ENCODE data around the gene TRPV3.

The TRPV3 gene

DNA sequence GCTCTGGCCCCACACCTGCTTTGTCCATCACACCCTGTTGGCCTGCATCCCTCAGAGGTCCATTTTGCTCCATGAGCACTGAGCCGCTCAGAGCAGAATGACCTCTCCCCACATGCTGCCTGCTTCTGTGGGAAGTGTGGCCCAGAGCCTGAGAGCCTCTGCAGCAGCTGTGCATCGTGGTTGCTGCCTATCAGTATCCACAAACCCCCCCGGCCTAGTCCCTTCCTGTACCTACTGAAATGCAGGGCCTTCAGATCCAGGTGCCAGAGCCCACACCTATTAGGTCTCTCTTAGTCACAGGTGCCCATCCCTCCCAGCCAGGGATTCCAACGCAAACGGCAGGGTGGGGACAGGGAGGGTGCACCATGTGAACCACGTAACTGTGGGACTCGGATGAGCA is 16.6 kb upstream of the TRPV3 start:
- CTCF ChIA-PET = no interaction called here
- Histone ChIP-seq H3K36me3 (ENCODE audit: control insufficient read depth in 2 of 2, insufficient read depth in 1 of 2, low read length in 2 of 2) (peaks cover 13 to 55% of the 10 kb centered on the region in 2 experiments; a peak in 2 of 3 replicates), H3K27ac (ENCODE audit: extremely low read depth, low read depth, low read length) (no peak overlapping the region), H3K4me3 (ENCODE audit: low read depth, low read length) (no peak overlapping the region), H3K9me3 (ENCODE audit: control insufficient read depth, insufficient read depth, low read depth, low read length) (no peaks in the 10 kb centered on the region), H3K4me1 (ENCODE audit: control insufficient read depth, insufficient read depth, low read length) (no peaks in the 10 kb centered on the region)
- TF ChIP-seq ZNF138 (tag by site-specific recombination; IDR thresholded peaks at IDR 0.05; ENCODE audit: borderline replicate concordance) = no peak
- TF ChIP-seq, protein P1, sequence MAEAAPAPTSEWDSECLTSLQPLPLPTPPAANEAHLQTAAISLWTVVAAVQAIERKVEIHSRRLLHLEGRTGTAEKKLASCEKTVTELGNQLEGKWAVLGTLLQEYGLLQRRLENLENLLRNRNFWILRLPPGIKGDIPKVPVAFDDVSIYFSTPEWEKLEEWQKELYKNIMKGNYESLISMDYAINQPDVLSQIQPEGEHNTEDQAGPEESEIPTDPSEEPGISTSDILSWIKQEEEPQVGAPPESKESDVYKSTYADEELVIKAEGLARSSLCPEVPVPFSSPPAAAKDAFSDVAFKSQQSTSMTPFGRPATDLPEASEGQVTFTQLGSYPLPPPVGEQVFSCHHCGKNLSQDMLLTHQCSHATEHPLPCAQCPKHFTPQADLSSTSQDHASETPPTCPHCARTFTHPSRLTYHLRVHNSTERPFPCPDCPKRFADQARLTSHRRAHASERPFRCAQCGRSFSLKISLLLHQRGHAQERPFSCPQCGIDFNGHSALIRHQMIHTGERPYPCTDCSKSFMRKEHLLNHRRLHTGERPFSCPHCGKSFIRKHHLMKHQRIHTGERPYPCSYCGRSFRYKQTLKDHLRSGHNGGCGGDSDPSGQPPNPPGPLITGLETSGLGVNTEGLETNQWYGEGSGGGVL (tag by site-specific recombination; IDR thresholded peaks at IDR 0.05) = no peak
- no peak for TF ChIP-seq ZNF37A (tag by site-specific recombination; IDR thresholded peaks at IDR 0.05)
- TF ChIP-seq ZNF530 (tag by site-specific recombination; IDR thresholded peaks at IDR 0.05; ENCODE audit: low read depth) = no peak
- no peak for TF ChIP-seq ZNF223 (tag by site-specific recombination; IDR thresholded peaks at IDR 0.05)
- no peak for TF ChIP-seq ZNF76 (tag by site-specific recombination; IDR thresholded peaks at IDR 0.05; ENCODE audit: borderline replicate concordance, low read depth)
- TF ChIP-seq, protein P2, sequence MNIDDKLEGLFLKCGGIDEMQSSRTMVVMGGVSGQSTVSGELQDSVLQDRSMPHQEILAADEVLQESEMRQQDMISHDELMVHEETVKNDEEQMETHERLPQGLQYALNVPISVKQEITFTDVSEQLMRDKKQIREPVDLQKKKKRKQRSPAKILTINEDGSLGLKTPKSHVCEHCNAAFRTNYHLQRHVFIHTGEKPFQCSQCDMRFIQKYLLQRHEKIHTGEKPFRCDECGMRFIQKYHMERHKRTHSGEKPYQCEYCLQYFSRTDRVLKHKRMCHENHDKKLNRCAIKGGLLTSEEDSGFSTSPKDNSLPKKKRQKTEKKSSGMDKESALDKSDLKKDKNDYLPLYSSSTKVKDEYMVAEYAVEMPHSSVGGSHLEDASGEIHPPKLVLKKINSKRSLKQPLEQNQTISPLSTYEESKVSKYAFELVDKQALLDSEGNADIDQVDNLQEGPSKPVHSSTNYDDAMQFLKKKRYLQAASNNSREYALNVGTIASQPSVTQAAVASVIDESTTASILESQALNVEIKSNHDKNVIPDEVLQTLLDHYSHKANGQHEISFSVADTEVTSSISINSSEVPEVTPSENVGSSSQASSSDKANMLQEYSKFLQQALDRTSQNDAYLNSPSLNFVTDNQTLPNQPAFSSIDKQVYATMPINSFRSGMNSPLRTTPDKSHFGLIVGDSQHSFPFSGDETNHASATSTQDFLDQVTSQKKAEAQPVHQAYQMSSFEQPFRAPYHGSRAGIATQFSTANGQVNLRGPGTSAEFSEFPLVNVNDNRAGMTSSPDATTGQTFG (tag by site-specific recombination; IDR thresholded peaks at IDR 0.05; ENCODE audit: borderline replicate concordance) = no peak
- TF ChIP-seq, protein P3, sequence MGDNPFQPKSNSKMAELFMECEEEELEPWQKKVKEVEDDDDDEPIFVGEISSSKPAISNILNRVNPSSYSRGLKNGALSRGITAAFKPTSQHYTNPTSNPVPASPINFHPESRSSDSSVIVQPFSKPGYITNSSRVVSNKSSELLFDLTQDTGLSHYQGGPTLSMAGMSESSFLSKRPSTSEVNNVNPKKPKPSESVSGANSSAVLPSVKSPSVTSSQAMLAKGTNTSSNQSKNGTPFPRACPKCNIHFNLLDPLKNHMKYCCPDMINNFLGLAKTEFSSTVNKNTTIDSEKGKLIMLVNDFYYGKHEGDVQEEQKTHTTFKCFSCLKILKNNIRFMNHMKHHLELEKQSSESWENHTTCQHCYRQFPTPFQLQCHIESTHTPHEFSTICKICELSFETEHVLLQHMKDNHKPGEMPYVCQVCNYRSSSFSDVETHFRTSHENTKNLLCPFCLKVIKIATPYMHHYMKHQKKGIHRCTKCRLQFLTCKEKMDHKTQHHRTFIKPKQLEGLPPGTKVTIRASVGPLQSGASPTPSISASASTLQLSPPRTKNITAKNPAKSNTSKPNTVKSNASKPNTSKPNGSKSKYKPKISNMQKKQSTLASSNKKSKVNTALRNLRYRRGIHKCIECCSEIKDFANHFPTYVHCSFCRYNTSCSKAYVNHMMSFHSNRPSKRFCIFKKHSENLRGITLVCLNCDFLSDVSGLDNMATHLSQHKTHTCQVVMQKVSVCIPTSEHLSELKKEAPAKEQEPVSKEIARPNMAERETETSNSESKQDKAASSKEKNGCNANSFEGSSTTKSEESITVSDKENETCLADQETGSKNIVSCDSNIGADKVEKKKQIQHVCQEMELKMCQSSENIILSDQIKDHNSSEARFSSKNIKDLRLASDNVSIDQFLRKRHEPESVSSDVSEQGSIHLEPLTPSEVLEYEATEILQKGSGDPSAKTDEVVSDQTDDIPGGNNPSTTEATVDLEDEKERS (tag by site-specific recombination; IDR thresholded peaks at IDR 0.05) = no peak
- no peak for TF ChIP-seq ZNF121 (tag by site-specific recombination; IDR thresholded peaks at IDR 0.05)
- TF ChIP-seq KLF8 (tag by site-specific recombination; IDR thresholded peaks at IDR 0.05) = no peak
- no peak for TF ChIP-seq ZNF433 (tag by site-specific recombination; IDR thresholded peaks at IDR 0.05; ENCODE audit: low read depth)
- TF ChIP-seq HOXD13 (CRISPR knock-in tag; IDR thresholded peaks at IDR 0.05; ENCODE audit: borderline replicate concordance) = no peak
- POLR2A ChIA-PET = no interaction called here

DNA sequence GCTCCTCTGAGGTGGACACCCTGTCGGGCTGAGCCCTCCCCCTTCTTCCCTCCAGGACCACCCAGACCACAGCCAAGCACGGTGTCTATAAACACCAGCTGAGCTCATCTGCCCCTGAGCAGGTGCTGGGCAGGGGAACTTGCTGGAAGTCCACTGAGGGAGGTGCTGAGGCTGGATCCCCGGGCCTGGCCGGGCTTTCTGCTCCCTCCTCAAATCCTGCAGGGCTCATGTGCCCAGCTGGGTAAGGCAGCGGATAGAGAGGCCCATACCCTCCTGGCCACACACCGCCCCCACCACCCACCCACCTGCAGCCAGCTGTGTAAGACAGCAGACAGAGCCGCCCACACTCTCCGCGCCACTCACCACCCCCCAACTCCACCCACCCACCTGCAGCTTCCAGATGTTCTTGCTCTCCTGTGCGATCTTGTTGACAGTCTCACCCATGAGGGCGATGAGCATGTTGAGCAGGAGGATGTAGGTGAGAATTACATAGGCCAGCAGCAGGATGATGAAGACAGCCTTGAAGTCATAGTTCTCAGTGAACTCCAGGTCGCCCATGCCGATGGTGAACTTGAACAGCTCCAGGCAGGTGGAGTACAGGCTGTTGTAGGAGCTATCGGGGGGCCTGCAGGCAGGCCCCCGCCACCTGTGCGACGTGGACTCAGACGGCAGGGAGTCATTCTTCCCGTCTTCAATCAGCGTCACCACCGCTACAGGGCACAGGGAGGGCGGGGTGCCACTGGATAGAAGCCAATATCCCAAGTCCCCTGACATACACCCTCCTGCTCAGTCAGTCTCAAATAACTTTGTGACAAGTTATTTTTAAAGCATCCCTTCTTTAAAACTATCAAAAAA is 15.9 kb upstream of the TRPV3 start:
- no peak overlapping the region for H3K4me3 ChIP-seq (ENCODE audit: low read depth, low read length)
- peaks cover 15 to 52% of the 10 kb centered on the region in 2 experiments; a peak in 2 of 3 replicates for H3K36me3 ChIP-seq (ENCODE audit: control insufficient read depth in 2 of 2, insufficient read depth in 1 of 2, low read length in 2 of 2)
- ChIA-PET CTCF (interaction anchor here (0.9 kb wide), 1 partner anchor 11 kb away, joined by 3 read pairs; no protein-coding TSS in a partner anchor), POLR2A (no interaction called here)
- H3K27ac ChIP-seq (ENCODE audit: extremely low read depth, low read depth, low read length) = no peak overlapping the region
- H3K4me1 ChIP-seq (ENCODE audit: control insufficient read depth, insufficient read depth, low read length) = no peaks in the 10 kb centered on the region
- H3K9me3 ChIP-seq (ENCODE audit: control insufficient read depth, insufficient read depth, low read depth, low read length) = no peaks in the 10 kb centered on the region
- TF ChIP-seq ZIC2 (tag by site-specific recombination; IDR thresholded peaks at IDR 0.05) (no peak), ZBTB48 (tag by site-specific recombination; IDR thresholded peaks at IDR 0.05) (no peak), EGR2 (tag by site-specific recombination; IDR thresholded peaks at IDR 0.05; ENCODE audit: low read depth) (peak; percentile 61), ZFHX2 (tag by site-specific recombination; conservative IDR thresholded peaks at IDR 0.05) (peak; percentile 61), ZNF394 (tag by site-specific recombination; IDR thresholded peaks at IDR 0.05; ENCODE audit: borderline replicate concordance) (no peak), ZFP41 (tag by site-specific recombination; IDR thresholded peaks at IDR 0.05; ENCODE audit: borderline replicate concordance) (no peak), ZNF350 (tag by site-specific recombination; IDR thresholded peaks at IDR 0.05) (no peak)
- TF ChIP-seq, protein P4, sequence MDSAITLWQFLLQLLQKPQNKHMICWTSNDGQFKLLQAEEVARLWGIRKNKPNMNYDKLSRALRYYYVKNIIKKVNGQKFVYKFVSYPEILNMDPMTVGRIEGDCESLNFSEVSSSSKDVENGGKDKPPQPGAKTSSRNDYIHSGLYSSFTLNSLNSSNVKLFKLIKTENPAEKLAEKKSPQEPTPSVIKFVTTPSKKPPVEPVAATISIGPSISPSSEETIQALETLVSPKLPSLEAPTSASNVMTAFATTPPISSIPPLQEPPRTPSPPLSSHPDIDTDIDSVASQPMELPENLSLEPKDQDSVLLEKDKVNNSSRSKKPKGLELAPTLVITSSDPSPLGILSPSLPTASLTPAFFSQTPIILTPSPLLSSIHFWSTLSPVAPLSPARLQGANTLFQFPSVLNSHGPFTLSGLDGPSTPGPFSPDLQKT (IDR thresholded peaks at IDR 0.05; ENCODE audit: borderline replicate concordance, low read depth, low read length) = no peak
- TF ChIP-seq, protein P5, sequence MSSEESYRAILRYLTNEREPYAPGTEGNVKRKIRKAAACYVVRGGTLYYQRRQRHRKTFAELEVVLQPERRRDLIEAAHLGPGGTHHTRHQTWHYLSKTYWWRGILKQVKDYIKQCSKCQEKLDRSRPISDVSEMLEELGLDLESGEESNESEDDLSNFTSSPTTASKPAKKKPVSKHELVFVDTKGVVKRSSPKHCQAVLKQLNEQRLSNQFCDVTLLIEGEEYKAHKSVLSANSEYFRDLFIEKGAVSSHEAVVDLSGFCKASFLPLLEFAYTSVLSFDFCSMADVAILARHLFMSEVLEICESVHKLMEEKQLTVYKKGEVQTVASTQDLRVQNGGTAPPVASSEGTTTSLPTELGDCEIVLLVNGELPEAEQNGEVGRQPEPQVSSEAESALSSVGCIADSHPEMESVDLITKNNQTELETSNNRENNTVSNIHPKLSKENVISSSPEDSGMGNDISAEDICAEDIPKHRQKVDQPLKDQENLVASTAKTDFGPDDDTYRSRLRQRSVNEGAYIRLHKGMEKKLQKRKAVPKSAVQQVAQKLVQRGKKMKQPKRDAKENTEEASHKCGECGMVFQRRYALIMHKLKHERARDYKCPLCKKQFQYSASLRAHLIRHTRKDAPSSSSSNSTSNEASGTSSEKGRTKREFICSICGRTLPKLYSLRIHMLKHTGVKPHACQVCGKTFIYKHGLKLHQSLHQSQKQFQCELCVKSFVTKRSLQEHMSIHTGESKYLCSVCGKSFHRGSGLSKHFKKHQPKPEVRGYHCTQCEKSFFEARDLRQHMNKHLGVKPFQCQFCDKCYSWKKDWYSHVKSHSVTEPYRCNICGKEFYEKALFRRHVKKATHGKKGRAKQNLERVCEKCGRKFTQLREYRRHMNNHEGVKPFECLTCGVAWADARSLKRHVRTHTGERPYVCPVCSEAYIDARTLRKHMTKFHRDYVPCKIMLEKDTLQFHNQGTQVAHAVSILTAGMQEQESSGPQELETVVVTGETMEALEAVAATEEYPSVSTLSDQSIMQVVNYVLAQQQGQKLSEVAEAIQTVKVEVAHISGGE (tag by site-specific recombination; conservative IDR thresholded peaks at IDR 0.05; ENCODE audit: low read depth) = no peak

Measured in HEK293 (cell line).